HG03159 (cell line): Measurements from ENCODE around the gene FLNB.

Experiments used
- ATAC-seq: cut with Tn5 transposase; IDR thresholded peaks from one replicate; pipeline ENCODE4 v1.9.1; 2021; ENCODE audit warnings: mild to moderate bottlenecking, moderate library complexity; ENCODE audit not compliant: unreplicated experiment

FLNB gene

DNA sequence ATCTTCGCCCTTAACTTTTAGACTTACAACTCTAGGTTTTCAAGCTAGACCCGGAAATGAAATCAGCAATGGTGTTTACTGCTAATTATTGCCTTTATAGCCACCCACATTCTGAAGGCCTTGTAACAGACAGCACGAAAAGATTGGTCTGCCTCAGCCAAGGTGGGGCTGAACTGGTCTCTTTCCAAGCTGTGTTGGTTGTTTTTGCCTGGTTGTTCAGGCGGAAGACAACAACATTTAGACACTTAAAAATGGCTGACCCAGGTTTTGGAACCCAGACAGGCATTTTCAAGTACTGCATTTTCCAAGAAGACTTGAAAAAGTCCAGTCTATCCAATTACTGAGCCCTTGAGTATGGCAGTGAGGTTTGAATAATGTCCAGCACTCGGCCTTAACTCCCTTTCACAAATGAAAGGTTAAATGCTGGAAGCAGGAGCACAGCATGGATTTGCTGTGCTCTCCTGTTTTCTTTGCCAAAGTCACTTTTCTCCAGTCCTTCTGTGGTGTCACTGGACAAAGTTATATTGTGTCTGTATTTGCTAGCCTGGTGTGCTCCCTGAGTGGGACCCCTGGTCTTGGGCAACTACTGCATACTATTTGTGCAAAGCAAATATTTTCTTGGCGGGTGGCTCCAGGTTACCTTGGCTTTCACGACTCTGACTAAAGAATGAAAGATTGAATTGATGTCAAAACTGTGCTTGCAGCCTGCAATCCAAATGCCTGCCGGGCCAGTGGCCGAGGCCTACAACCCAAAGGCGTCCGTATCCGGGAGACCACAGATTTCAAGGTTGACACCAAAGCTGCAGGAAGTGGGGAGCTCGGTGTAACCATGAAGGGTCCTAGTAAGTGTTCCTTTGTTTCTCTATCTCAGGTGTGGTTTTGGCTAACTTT, 93.5 kb downstream of the FLNB start:
- no peak for ATAC-seq

DNA sequence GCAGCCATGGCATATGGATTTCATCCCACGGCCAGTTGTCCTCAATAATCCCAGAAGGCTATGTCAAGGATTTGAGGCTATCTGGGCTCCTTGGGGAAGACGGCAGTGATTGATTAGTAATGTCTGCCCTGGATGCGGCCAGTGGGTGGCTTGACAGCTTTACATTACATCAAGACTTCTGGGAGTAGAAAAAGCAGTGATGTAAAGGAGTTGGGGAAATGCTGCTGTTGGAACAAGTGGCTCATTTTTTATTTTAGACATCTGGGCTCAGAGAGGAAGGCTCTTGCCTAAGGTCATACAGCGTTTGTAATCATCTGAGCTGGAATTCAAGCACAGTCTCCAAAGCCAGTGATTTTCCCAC, 94.1 kb downstream of the FLNB start:
- no peak for ATAC-seq

DNA sequence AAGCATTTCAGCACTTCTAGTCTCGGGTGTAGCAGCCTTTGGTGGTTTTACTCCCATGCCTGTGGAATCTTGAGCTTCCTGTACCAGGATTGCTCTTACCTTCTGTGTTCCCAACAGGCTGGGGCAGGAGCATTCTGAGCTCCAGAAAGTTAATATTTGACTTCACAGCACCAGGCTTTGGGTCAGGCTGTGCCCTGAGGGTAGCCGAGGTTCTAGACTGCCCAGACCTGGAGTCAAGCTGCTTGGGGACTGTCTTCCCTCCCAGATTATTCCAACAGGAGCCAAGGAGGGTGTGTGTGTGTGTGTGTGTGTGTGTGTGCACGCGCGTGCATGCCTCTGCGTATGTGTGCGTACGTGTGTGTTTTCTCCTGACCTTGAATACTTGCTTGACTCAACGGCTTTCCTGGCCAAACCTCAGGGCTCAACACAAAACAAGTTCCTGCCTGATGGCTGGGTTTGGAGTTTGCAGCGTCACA, 94.8 kb downstream of the FLNB start:
- no peak for ATAC-seq

DNA sequence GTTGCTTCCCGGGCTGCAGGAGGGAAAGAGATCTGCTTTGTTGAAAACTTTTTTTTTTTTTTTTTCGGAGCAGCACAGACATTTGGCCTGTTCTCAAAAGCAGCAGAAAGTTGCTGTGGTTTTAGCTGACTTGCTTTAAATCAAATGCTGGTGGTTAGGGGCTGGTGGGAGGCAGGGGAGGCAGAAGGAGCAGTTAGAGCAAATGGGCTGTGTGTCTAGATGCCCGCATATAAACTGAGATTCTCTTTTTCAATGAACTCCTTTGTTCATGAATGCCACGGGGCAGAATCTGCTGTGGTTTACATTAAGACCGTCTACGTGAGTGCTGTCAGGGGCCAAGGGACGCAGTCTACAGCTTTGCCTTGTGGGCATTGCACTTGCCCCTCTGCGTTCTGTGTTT, 95.9 kb downstream of the FLNB start:
- ATAC-seq, result no peak

DNA sequence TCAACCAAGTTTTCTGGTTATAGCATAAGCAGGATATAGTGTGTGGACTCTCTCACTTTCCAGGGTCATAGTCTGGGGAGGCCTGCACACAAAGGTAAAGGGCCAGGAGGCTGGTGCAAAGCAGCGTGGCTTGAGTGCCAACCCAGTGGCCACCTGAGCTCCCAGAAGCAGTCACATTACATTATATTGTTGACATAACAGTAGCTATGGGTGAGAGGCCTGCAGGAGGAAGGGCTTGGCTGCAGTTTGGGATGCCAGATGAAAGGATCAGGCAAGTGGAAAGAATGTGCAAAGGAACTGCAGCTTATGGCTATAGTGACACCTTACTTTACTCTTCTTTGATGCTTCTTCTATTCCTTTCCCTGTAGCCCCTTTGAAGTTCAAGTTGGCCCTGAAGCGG, 96.5 kb downstream of the FLNB start:
- no peak for ATAC-seq

DNA sequence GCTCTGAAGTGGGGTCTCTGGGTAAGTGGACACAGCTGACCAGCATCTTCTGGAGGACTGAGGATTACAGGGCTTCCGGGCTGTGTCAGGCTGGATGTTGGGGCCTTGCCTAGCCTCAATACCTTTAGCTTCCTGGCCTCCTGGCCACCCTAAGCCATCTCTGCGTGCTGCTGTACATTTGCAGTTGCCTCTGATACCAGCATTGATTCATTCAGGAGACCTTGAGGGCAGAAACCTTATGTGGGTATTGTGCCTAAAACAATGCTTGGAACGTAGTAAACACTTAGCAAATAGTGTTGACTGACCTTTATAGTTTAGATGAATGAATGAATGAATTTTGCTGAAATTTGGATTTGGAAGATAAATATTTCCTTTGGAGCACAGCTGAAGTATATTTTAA, 97.0 kb downstream of the FLNB start:
- no peak for ATAC-seq

DNA sequence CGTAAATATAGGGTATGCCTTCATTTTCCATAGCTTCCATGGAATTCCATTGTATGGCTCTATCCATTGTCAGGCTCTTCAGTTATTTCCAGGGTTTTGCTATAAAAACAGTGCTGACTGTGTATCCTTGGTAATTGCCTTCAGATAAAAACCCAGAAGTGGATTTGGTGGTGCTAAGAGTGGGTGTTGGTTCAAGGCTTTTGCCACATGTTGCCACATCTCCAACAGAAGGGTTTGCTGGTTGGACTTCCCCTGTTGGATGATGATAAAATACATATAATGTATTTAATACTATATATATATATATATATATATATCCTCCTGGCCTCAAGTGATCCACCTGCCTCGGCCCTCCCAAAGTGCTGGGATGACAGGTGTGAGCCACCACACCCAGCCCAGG, 97.8 kb downstream of the FLNB start:
- no peak for ATAC-seq

DNA sequence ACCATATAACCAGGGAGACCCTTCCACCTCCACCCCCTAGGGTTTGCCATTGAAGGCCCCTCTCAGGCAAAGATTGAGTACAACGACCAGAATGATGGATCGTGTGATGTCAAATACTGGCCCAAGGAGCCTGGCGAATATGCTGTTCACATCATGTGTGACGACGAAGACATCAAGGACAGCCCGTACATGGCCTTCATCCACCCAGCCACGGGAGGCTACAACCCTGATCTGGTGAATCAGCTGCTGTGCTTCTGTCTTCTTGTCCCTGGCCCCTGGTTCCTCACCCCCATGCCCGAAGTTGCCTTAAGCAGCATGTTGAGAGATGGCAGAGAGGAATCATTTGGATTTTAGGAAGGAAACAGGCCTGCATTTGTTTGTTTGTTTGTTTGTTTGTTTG, 98.4 kb downstream of the FLNB start:
- no peak for ATAC-seq

DNA sequence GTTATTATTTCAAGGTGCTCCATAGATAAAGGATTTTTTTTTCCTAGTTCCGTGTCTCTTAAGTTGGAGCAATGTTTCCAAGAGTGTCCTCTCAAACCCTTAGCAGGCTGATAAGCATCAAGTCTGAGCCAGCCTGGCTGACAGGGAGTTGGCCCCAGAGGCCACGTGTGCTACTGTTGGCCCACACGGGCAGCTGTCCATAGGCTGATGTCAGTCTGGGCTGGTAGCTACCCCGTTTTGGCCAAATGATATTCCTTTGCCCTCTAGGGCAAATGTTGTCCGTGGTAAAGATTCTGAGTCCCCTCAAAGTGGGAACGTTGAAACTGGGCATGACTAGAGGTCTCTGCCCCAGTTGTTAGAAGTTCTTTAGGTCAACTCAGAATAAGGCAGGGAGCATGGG, 99.4 kb downstream of the FLNB start:
- ATAC-seq, result no peak

DNA sequence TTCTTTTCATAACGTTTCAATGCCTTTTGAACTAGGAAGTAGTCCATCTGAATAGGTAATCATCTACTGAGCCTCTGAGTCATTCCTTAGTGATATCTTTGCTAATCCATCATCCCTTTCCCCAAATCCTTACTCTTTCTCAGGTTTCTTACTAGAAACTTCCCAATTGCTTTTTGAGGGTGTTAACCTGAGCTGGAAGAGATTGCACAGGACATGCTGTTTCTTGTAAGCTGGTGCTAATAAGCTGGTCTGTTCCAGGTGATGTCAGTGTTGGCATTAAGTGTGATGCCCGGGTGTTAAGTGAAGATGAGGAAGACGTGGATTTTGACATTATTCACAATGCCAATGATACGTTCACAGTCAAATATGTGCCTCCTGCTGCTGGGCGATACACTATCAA, 101.5 kb downstream of the FLNB start:
- no peak for ATAC-seq

DNA sequence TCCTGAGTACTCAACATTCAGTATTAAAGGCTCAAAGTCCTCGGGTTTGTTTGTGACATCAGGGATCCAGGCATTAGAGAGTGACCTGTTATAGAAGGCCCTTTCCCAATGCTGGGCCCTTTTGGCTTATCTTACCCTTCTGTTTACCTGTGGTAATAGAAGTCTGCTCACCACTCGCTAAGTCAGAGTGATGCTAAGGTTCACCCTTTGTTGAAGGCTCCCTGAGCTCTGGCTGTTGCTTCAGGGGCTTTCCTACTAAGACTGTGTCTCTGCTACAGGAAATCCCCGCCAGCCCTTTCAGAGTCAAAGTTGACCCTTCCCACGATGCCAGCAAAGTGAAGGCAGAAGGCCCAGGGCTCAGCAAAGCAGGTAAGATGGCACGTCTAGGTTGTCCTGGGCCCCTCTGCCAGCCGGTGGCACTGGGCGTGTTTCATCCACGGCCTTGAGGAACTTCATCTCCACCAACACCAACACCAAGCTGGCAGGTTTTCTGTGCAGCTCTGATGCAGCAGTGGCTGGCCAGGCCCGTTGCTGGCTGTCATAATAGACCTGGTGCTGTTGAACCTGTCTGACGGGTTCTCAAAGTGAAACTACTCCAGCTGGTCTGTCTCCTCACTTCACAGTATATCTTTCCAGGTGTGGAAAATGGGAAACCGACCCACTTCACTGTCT, 103.4 kb downstream of the FLNB start:
- ATAC-seq, result no peak

DNA sequence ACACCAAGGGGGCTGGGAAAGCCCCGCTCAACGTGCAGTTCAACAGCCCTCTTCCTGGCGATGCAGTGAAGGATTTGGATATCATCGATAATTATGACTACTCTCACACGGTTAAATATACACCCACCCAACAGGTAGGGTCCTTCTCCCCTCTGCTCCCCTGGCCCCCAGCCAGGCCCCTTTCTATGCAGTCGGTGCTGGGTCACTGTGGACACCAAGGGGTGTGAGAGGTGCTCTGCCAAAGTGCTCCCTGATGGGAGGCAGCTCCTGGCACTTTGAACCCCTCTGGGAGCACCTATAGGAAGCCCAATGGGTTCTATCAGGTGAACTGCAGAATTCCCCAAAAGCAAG, 103.9 kb downstream of the FLNB start:
- ATAC-seq, result no peak

DNA sequence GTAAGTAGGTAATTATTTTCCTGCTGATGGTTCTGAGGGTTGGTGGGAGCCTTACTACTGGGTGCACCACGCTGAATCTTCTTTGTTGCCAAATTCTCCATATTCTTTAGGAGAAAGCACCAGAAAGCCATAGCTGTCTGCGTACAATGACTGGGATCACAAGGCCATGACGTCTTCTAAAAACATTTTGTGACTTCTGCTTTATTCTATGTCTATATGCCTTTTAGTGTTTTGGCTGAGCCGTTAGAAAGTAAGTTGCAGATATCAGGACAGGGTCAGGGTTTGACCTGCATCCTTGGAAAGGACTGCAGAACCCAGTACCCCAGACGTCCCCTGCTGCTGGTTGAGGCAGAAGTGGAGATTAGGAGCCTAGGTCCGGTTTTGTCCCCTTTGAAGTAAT, 107.0 kb downstream of the FLNB start:
- no peak for ATAC-seq

DNA sequence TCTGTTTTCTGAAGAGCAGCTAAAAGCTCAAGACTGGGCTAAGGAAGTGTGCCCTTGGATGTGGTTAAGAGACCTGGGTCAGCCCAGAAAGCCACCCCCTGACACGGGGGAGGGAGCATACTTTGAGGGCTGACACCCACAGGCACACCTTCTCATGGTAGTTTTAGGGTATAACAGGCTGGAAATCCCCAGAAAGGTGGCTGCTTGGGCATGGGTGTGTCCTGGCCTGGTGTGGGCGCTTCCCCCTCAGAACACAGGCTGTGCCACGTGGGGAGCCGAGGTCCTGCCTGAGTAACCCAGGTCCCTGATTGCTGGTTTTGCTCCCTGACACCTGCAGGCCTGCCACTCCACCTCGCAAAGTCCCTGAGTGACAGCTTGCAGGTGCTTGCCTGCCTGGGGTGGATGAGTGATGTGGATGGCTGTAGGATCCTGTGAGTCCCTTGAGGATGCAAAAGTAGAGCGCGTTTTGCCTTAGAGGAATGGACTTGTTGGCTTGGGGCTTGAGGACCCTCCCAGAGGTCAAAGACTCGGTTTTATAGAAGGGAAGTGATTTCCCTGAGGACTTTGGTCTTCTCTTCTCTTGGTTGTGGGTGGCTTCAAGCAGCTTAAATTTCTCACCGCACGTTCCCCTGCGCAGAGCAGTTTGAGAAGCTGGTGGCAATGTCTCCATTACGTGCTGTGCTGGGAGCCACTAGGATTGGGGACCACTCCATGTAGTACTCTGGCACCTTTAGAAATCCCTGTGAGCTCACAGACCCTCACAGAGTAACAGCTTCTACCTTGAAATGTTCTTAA, 108.1 kb downstream of the FLNB start:
- ATAC-seq, result peak; percentile 76

DNA sequence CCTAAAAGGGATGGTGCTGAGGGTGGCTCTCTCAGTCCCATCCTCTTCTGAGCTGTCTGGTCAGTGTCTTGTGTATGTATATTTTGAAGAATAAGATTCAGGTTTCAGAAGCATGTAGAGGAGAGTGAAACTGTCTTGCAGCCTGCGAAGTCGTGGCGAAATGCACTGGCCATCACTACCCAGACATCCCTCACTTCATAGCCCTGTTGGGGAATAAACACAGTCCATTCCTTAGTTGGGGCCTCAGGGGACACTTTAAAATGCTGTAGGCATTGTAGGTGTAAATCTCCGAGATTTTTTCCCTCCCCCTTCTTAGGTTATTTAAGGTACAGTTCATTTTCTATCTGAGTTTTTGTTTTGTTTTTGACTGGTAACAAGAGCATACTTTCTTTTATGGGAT, 108.8 kb downstream of the FLNB start:
- ATAC-seq, result no peak

DNA sequence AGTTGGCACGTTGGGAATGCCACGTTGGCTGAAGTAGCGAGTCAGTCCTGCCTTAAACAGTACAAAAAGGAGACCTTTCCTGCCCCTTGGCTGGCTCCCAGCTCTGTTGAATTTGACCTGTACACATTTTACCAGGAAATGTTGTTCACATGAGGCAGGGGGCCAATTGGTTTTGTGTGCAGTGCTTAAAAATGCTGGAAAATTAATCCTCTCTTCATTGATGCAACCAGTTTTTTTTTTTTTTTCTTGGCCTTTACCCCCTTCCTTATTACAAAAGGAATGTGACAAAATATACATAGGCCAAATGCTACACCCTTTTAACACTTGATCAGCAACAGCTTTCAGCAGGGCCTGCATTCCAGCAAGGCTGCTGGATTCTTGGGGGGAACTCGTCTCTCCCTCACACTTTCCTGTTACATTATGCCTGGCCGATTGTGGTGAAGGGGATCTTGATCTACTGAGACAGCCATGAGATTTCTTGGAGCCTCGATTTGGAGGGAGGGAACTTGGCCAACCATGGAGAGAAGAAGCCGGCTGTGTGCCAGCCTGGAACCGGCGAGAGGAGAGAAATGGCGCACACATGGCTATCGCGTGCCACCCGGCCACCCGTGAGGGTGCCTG, 109.4 kb downstream of the FLNB start:
- no peak for ATAC-seq

DNA sequence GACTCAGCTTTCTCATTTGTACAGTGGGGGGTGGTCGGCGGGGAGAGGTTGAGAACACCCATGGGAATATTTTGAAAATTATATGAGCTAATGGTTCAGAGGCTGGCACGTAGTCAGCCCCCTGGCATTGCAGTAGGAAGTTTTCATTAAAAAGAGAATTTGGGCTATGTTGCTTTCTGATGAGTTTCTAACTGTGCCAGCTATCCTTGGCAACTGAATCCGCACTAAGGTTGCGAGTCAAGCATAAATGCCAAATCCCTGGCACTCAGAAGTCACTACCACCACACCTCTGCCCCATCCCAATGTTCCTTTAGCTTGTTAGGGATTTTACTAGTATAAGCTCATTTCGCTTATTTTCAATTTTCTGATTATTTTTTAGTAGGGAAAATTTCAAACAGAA, 111.0 kb downstream of the FLNB start:
- no peak for ATAC-seq

DNA sequence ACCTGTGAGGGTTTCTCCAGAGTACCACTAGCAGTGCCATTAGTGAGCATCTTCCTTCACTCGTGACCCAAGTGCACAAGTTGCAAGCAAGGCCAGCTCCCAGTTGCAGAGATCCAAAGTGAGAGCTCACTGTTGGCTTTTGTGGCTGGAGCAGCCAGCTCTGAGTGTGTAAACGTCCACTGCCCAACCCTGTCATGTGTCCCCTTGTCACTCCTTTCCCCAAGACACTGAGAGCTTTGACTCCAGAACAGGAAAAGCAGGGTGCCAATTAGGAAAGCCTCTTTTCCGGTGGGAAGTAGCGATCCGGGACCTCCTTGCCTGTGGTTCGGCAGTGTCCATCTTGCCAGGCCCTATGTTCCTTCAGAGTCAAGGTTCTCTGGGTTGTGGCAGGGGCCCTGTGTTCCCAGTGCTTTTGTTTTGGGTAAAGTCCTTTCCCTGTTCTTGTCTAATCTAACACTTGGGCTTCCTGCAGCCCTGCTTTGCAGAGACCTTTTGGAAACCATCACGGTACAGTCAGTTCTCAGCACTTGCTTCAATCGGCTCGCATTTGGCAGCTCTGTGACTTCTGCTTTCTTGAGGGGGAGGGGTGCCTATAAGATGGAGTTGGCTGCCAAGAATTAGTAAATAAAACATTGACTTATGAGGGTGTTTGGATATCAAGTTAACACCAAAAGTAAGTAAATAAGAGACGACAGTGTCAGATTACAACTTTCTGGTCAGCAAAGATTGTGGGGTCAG, 112.0 kb downstream of the FLNB start:
- ATAC-seq, result no peak

DNA sequence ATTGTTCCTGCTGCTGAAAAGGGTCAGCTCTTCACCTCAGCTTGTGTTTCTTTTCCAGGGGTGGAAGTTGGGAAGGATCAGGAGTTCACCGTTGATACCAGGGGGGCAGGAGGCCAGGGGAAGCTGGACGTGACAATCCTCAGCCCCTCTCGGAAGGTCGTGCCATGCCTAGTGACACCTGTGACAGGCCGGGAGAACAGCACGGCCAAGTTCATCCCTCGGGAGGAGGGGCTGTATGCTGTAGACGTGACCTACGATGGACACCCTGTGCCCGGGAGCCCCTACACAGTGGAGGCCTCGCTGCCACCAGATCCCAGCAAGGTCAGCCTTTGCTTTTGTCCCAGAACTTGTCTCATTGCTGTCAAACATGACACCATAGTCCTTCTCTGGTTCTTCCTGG, 113.0 kb downstream of the FLNB start:
- no peak for ATAC-seq

DNA sequence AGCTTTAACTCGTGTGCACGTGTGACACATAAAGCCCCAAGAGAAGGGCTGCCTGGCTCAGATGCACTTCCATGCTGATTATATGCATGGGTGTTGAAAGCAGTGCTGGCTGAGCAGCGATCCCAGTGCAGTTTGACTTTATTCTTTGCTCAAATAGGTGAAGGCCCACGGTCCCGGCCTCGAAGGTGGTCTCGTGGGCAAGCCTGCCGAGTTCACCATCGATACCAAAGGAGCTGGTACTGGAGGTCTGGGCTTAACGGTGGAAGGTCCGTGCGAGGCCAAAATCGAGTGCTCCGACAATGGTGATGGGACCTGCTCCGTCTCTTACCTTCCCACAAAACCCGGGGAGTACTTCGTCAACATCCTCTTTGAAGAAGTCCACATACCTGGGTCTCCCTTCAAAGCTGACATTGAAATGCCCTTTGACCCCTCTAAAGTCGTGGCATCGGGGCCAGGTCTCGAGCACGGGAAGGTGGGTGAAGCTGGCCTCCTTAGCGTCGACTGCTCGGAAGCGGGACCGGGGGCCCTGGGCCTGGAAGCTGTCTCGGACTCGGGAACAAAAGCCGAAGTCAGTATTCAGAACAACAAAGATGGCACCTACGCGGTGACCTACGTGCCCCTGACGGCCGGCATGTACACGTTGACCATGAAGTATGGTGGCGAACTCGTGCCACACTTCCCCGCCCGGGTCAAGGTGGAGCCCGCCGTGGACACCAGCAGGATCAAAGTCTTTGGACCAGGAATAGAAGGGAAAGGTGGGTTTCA, 114.9 kb downstream of the FLNB start:
- ATAC-seq, result no peak
